Hepatocyte (in vitro differentiated cells): ENCODE results near the gene RARG. TPM values are rescaled to one million over a fixed set of nuclear protein-coding genes. Genes with fewer than 3 reads are reported as not detected.

Experiments
- DNase-seq: peaks from one replicate; pipeline ENCODE4 v3.0.0-alpha.2; 2016; ENCODE audit warnings: low spot score
- H2AFZ ChIP-seq: fragments of 200-600 bp; sonication (generic); 2 replicates; pipeline ENCODE4 v1.6.0; 2016; ENCODE audit warnings: antibody characterized with exemption, mild to moderate bottlenecking
- H3K27ac ChIP-seq: fragments of 200-600 bp; sonication (generic); 2 replicates; pipeline ENCODE4 v1.5.1; 2016; ENCODE audit warnings: mild to moderate bottlenecking
- H3K27me3 ChIP-seq: fragments of 200-600 bp; sonication (generic); 2 replicates; pipeline ENCODE4 v1.6.1; 2016
- H3K36me3 ChIP-seq: fragments of 200-600 bp; sonication (generic); replicated peaks from 2 replicates; pipeline ENCODE4 v1.5.1; 2016; ENCODE audit warnings: low read depth; ENCODE audit not compliant: insufficient read depth
- H3K4me1 ChIP-seq: fragments of 200-600 bp; sonication (generic); 2 replicates; pipeline ENCODE4 v1.5.1; 2016; ENCODE audit warnings: mild to moderate bottlenecking, moderate library complexity; ENCODE audit not compliant: insufficient read depth
- H3K4me2 ChIP-seq: fragments of 200-600 bp; sonication (generic); 2 replicates; pipeline ENCODE4 v1.6.0; 2016
- H3K4me3 ChIP-seq: fragments of 200-600 bp; sonication (generic); 2 replicates; pipeline ENCODE4 v1.5.1; 2016; ENCODE audit warnings: mild to moderate bottlenecking
- H3K79me2 ChIP-seq: fragments of 200-600 bp; sonication (generic); 2 replicates; pipeline ENCODE4 v1.6.0; 2017; ENCODE audit warnings: mild to moderate bottlenecking
- H3K9me2 ChIP-seq: fragments of 200-600 bp; sonication (generic); replicated peaks from 2 replicates; pipeline ENCODE4 v1.6.0; 2017; ENCODE audit warnings: mild to moderate bottlenecking; ENCODE audit not compliant: insufficient read depth
- H3K9me3 ChIP-seq: fragments of 200-600 bp; sonication (generic); 2 replicates; pipeline ENCODE4 v1.5.1; 2016; ENCODE audit warnings: low read depth, mild to moderate bottlenecking
- H4K20me1 ChIP-seq: fragments of 200-600 bp; sonication (generic); 2 replicates; pipeline ENCODE4 v1.6.0; 2016; ENCODE audit warnings: mild to moderate bottlenecking; ENCODE audit not compliant: insufficient read depth, poor library complexity, severe bottlenecking
- CTCF ChIP-seq: fragments of 200-600 bp; sonication (generic); IDR thresholded peaks from 2 replicates; pipeline ENCODE4 v1.5.1; 2016; ENCODE audit warnings: antibody characterized with exemption, mild to moderate bottlenecking; ENCODE audit not compliant: poor library complexity
- EZH2 ChIP-seq: fragments of 200-600 bp; sonication (generic); IDR thresholded peaks from 2 replicates; pipeline ENCODE4 v1.6.1; 2016; ENCODE audit warnings: antibody characterized with exemption, mild to moderate bottlenecking, borderline replicate concordance
- EZH2phosphoT487 ChIP-seq: fragments of 200-600 bp; sonication (generic); IDR thresholded peaks from one replicate; pipeline ENCODE4 v1.6.1; 2018; ENCODE audit warnings: antibody characterized with exemption, mild to moderate bottlenecking, low read depth, moderate library complexity; ENCODE audit not compliant: unreplicated experiment, severe bottlenecking
- WGBS: methylation state at CpG from one replicate; pipeline ENCODE4 v1.1.6; 2016; ENCODE audit warnings: low lambda C conversion rate; ENCODE audit errors: missing lambda C conversion rate; 5-methylcytosine and 5-hydroxymethylcytosine counted together
- polyA plus RNA-seq: library from polyadenylated mRNA; unstranded; fragments of >200 nt; fragmentation: Nextera tagmentation; extraction: Ambion mirVana; gene quantifications from 2 replicates; pipeline ENCODE4 v1.2.1, GENCODE V29; 2016
- total RNA-seq: library from RNA; depleted of rRNA; stranded (reverse); fragments of >200 nt; gene quantifications from 2 replicates; pipeline ENCODE4 v1.2.3, GENCODE V29; 2014

RARG gene
- total and polyA plus RNA-seq, 2 experiments from 2014 or later = 20.9 to 28.1 TPM

GRCh38 chr12:53199700-53200099, 32.3 kb downstream of the RARG start:
- peaks cover 4% of the 10 kb centered on the region for H3K27me3 ChIP-seq
- WGBS = 89% methylated on average over 3 of the region's 3 CpGs
- H3K4me2 ChIP-seq = no peak overlapping the region
- no peaks in the 10 kb centered on the region for H3K36me3 ChIP-seq
- no peak overlapping the region for H2AFZ ChIP-seq
- TF ChIP-seq EZH2 (no peak), EZH2phosphoT487 (no peak), CTCF (no peak)
- no peak overlapping the region for H3K27ac ChIP-seq
- H3K9me2 ChIP-seq = no peaks in the 10 kb centered on the region
- no peaks in the 10 kb centered on the region for H4K20me1 ChIP-seq
- H3K4me3 ChIP-seq = no peak overlapping the region
- H3K9me3 ChIP-seq = no peaks in the 10 kb centered on the region
- no peak for DNase-seq
- no peaks in the 10 kb centered on the region for H3K79me2 ChIP-seq
- peaks cover 3% of the 10 kb centered on the region for H3K4me1 ChIP-seq

- Histone ChIP-seq H3K79me2 (no peaks in the 10 kb centered on the region), H3K9me3 (no peaks in the 10 kb centered on the region), H3K4me2 (no peak overlapping the region), H3K36me3 (no peaks in the 10 kb centered on the region), H2AFZ (no peak overlapping the region), H3K4me3 (no peak overlapping the region), H3K9me2 (no peaks in the 10 kb centered on the region), H4K20me1 (no peaks in the 10 kb centered on the region), H3K4me1 (peaks cover 3% of the 10 kb centered on the region), H3K27me3 (peaks cover 4% of the 10 kb centered on the region), H3K27ac (no peak overlapping the region)
- no peak for DNase-seq
- no peak for TF ChIP-seq EZH2phosphoT487
- no peak for TF ChIP-seq EZH2
- TF ChIP-seq CTCF = no peak
- 89% methylated on average over 5 of the region's 5 CpGs for WGBS
Measured at GRCh38 chr12:53198486-53199110, 33.4 kb downstream of the RARG start.

- no peak overlapping the region for H3K4me3 ChIP-seq
- no peaks in the 10 kb centered on the region for H3K9me3 ChIP-seq
- DNase-seq = no peak
- no peaks in the 10 kb centered on the region for H3K9me2 ChIP-seq
- peaks cover 4% of the 10 kb centered on the region for H3K27me3 ChIP-seq
- WGBS = 91% methylated on average over 18 of the region's 19 CpGs
- no peak overlapping the region for H3K27ac ChIP-seq
- H3K4me1 ChIP-seq = peaks cover 3% of the 10 kb centered on the region
- no peaks in the 10 kb centered on the region for H3K36me3 ChIP-seq
- peak overlapping the region; percentile 82 for H3K4me2 ChIP-seq
- no peak overlapping the region for H2AFZ ChIP-seq
- no peaks in the 10 kb centered on the region for H3K79me2 ChIP-seq
- no peaks in the 10 kb centered on the region for H4K20me1 ChIP-seq
- no peak for TF ChIP-seq EZH2phosphoT487
- no peak for TF ChIP-seq EZH2
- no peak for TF ChIP-seq CTCF
Measured at GRCh38 chr12:53197011-53197640, 34.9 kb downstream of the RARG start.
